Calu3 (cell line): ENCODE data around the gene NUDT15. TPM values are rescaled to one million over a fixed set of nuclear protein-coding genes. Genes with fewer than 3 reads are reported as not detected.
A peak's percentile ranks its signal among the peaks of the same experiment; 100 is the strongest.
"Not testable (repeated sequence)": the region's sequence is repeated elsewhere in the genome, so short reads cannot be mapped to it uniquely, and the experiment has no call there.

Experiments used
- BruUV-seq: library from RNA; stranded (reverse); fragments of 400-500 nt; replicated peaks from 2 replicates; lab custom pipeline; 2021; lab: Mats Ljungman, UMichigan
- CTCF ChIA-PET: fragments of 300-600 bp; sonication (Branson Sonifier 250); formaldehyde crosslinking; loops from one replicate; lab custom pipeline; 2022; ENCODE audit warnings: antibody characterized with exemption; lab: Charles Lee
- DNase-seq: peaks from one replicate; pipeline ENCODE4 v3.0.0; 2022
- H3K27ac Mint-ChIP-seq: one replicate; pipeline ENCODE4 v1.8.0; 2022; ENCODE audit warnings: mixed read lengths; ENCODE audit not compliant: unreplicated experiment
- H3K27me3 Mint-ChIP-seq: one replicate; pipeline ENCODE4 v1.8.0; 2022; ENCODE audit warnings: mixed read lengths; ENCODE audit not compliant: unreplicated experiment
- H3K36me3 Mint-ChIP-seq: one replicate; pipeline ENCODE4 v1.8.0; 2022; ENCODE audit warnings: mild to moderate bottlenecking, moderate library complexity, mixed read lengths; ENCODE audit not compliant: insufficient read depth, unreplicated experiment
- H3K4me1 Mint-ChIP-seq: one replicate; pipeline ENCODE4 v1.8.0; 2022; ENCODE audit warnings: mild to moderate bottlenecking, low read depth, mixed read lengths; ENCODE audit not compliant: unreplicated experiment
- H3K4me3 Mint-ChIP-seq: one replicate; pipeline ENCODE4 v1.8.0; 2022; ENCODE audit warnings: mild to moderate bottlenecking, low read depth, moderate library complexity, mixed read lengths; ENCODE audit not compliant: unreplicated experiment
- H3K9me3 Mint-ChIP-seq: one replicate; pipeline ENCODE4 v1.8.0; 2022; ENCODE audit warnings: low read depth, mixed read lengths; ENCODE audit not compliant: unreplicated experiment
- CTCF ChIP-seq: fragments of 200-600 bp; IDR thresholded peaks from one replicate; pipeline ENCODE4 v1.8.0; 2022; ENCODE audit warnings: antibody characterized with exemption; ENCODE audit not compliant: unreplicated experiment
- intact Hi-C: fragments of 100-400 bp; cut with micrococcal nuclease; formaldehyde crosslinking; loops from one replicate; pipeline ENCODE4 v1.10.0; 2022; ENCODE audit not compliant: unreplicated experiment
- total RNA-seq: library from RNA; stranded (reverse); gene quantifications from 2 replicates; pipeline ENCODE4 v1.2.3, GENCODE V29; 2022

NUDT15 gene
- total RNA-seq, 1 experiment from 2014 or later = 19.4 TPM

GRCh38 chr13:47997384-47997783, 40.1 kb upstream of the NUDT15 start:
- H3K27me3 Mint-ChIP-seq = no peaks in the 10 kb centered on the region
- H3K4me3 Mint-ChIP-seq = no peak overlapping the region
- H3K36me3 Mint-ChIP-seq = peaks cover 30% of the 10 kb centered on the region
- no peaks in the 10 kb centered on the region for H3K9me3 Mint-ChIP-seq
- CTCF ChIA-PET = no interaction called here
- intact Hi-C loops = no loop called here
- peaks cover 19% of the 10 kb centered on the region for H3K4me1 Mint-ChIP-seq
- TF ChIP-seq CTCF = no peak
- DNase-seq = no peak
- peak overlapping the region; percentile 20 for H3K27ac Mint-ChIP-seq
- BruUV-seq = no TSS peak

- Mint-ChIP-seq H3K27me3 (no peaks in the 10 kb centered on the region), H3K4me1 (peaks cover 39% of the 10 kb centered on the region), H3K4me3 (peak overlapping the region; percentile 83), H3K27ac (no peak overlapping the region), H3K9me3 (no peaks in the 10 kb centered on the region), H3K36me3 (peaks cover 29% of the 10 kb centered on the region)
- TF ChIP-seq CTCF = no peak
- CTCF ChIA-PET = no interaction called here
- DNase-seq = no peak
- intact Hi-C loops = no loop called here
- BruUV-seq = no TSS peak
Observed at GRCh38 chr13:47999973-48000372, 37.6 kb upstream of the NUDT15 start.

- peaks cover 44% of the 10 kb centered on the region for H3K4me1 Mint-ChIP-seq
- H3K27me3 Mint-ChIP-seq = no peaks in the 10 kb centered on the region
- H3K27ac Mint-ChIP-seq = peak overlapping the region; percentile 96
- CTCF ChIA-PET = interaction anchor here (0.7 kb wide), 1 partner anchor 37 kb away, joined by 3 read pairs; the partner anchor contains the start of gene NUDT15
- intact Hi-C loops = no loop called here
- H3K36me3 Mint-ChIP-seq = peaks cover 29% of the 10 kb centered on the region
- peak; percentile 17 for DNase-seq
- H3K9me3 Mint-ChIP-seq = no peaks in the 10 kb centered on the region
- peak overlapping the region; percentile 83 for H3K4me3 Mint-ChIP-seq
- no peak for TF ChIP-seq CTCF
- no TSS peak for BruUV-seq
Observed at GRCh38 chr13:48000559-48001113, 36.9 kb upstream of the NUDT15 start.

GRCh38 chr13:48001114-48001881, 36.2 kb upstream of the NUDT15 start, which contains the start of gene SUCLA2:
Gene SUCLA2 (minus strand): TSS chr13:48001273. CDS start chr13:48001269, 4 bp downstream.
- Mint-ChIP-seq H3K4me1 (peaks cover 44% of the 10 kb centered on the region), H3K27ac (peak within 1 kb of the TSS; percentile 96)

GRCh38 chr13:48001999-48002398, 35.5 kb upstream of the NUDT15 start:
- intact Hi-C loops, H3K9me3 Mint-ChIP-seq, CTCF ChIA-PET, H3K27me3 Mint-ChIP-seq: not testable (repeated sequence)
- Mint-ChIP-seq H3K27ac (peak overlapping the region; percentile 96), H3K36me3 (peaks cover 29% of the 10 kb centered on the region), H3K4me1 (peaks cover 44% of the 10 kb centered on the region), H3K4me3 (peak overlapping the region; percentile 83)
- peak; percentile 6 for DNase-seq
- BruUV-seq = TSS peak; percentile 51

More at GRCh38 chr13:48001114-48001881, 36.2 kb upstream of the NUDT15 start, which contains the start of gene SUCLA2:
- CTCF ChIA-PET = interaction anchor here (0.7 kb wide), 1 partner anchor 37 kb away, joined by 3 read pairs; the partner anchor contains the start of gene NUDT15
- H3K9me3 Mint-ChIP-seq = no peaks in the 10 kb centered on the region
- intact Hi-C loops = no loop called here
- H3K4me3 Mint-ChIP-seq = peak within 1 kb of the TSS; percentile 83
- DNase-seq = peak; percentile 92
- TF ChIP-seq CTCF = no peak
- no peaks in the 10 kb centered on the region for H3K27me3 Mint-ChIP-seq
- peaks cover 29% of the 10 kb centered on the region for H3K36me3 Mint-ChIP-seq
- no TSS peak for BruUV-seq
